ENCODE data around the gene ETHE1. TPM values are rescaled to one million over a fixed set of nuclear protein-coding genes. Genes with fewer than 3 reads are reported as not detected.
"Not testable (repeated sequence)": the region's sequence is repeated elsewhere in the genome, so short reads cannot be mapped to it uniquely, and the experiment has no call there.

The ETHE1 gene
- total RNA-seq, 1 experiment from 2014 or later, result 19.0 TPM

GRCh38 chr19:43548706-43549105 is 21.7 kb upstream of the ETHE1 start:
- Mint-ChIP-seq H3K27me3 (ENCODE audit: low read depth) (no peaks in the 10 kb centered on the region), H3K4me1 (no peaks in the 10 kb centered on the region), H3K27ac (no peak overlapping the region), H3K36me3 (peaks cover 38% of the 10 kb centered on the region), H3K4me3 (no peak overlapping the region), H3K9me3 (no peaks in the 10 kb centered on the region)
- no peak for ATAC-seq
- ChIA-PET CTCF (interaction anchor here (1.0 kb wide), 1 partner anchor 78 kb away, joined by 3 read pairs; no protein-coding TSS in a partner anchor), POLR2A (no interaction called here)
- TF ChIP-seq, protein P1, sequence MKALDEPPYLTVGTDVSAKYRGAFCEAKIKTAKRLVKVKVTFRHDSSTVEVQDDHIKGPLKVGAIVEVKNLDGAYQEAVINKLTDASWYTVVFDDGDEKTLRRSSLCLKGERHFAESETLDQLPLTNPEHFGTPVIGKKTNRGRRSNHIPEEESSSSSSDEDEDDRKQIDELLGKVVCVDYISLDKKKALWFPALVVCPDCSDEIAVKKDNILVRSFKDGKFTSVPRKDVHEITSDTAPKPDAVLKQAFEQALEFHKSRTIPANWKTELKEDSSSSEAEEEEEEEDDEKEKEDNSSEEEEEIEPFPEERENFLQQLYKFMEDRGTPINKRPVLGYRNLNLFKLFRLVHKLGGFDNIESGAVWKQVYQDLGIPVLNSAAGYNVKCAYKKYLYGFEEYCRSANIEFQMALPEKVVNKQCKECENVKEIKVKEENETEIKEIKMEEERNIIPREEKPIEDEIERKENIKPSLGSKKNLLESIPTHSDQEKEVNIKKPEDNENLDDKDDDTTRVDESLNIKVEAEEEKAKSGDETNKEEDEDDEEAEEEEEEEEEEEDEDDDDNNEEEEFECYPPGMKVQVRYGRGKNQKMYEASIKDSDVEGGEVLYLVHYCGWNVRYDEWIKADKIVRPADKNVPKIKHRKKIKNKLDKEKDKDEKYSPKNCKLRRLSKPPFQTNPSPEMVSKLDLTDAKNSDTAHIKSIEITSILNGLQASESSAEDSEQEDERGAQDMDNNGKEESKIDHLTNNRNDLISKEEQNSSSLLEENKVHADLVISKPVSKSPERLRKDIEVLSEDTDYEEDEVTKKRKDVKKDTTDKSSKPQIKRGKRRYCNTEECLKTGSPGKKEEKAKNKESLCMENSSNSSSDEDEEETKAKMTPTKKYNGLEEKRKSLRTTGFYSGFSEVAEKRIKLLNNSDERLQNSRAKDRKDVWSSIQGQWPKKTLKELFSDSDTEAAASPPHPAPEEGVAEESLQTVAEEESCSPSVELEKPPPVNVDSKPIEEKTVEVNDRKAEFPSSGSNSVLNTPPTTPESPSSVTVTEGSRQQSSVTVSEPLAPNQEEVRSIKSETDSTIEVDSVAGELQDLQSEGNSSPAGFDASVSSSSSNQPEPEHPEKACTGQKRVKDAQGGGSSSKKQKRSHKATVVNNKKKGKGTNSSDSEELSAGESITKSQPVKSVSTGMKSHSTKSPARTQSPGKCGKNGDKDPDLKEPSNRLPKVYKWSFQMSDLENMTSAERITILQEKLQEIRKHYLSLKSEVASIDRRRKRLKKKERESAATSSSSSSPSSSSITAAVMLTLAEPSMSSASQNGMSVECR (CRISPR knock-in tag; IDR thresholded peaks at IDR 0.05; ENCODE audit: borderline replicate concordance), result no peak
- no peak for TF ChIP-seq TEAD1 (CRISPR knock-in tag; IDR thresholded peaks at IDR 0.05)
- no peak for TF ChIP-seq CREB1 (CRISPR knock-in tag; IDR thresholded peaks at IDR 0.05)
- no peak for TF ChIP-seq EMX1 (CRISPR knock-in tag; IDR thresholded peaks at IDR 0.05)
- no peak for TF ChIP-seq NR2C2 (CRISPR knock-in tag; IDR thresholded peaks at IDR 0.05)
- TF ChIP-seq SMAD3 (CRISPR knock-in tag; IDR thresholded peaks at IDR 0.05; ENCODE audit: borderline replicate concordance), result no peak
- TF ChIP-seq KAT7 (CRISPR knock-in tag; IDR thresholded peaks at IDR 0.05; ENCODE audit: borderline replicate concordance), result no peak
- no peak for TF ChIP-seq SOX15 (CRISPR knock-in tag; IDR thresholded peaks at IDR 0.05)
- no peak for TF ChIP-seq NR1H2 (CRISPR knock-in tag; IDR thresholded peaks at IDR 0.05)
- no peak for TF ChIP-seq ZNF232 (CRISPR knock-in tag; IDR thresholded peaks at IDR 0.05)
- no peak for TF ChIP-seq E2F5 (CRISPR knock-in tag; IDR thresholded peaks at IDR 0.05)
- TF ChIP-seq ZNF121 (CRISPR knock-in tag; IDR thresholded peaks at IDR 0.05), result no peak
- no peak for TF ChIP-seq ATF6 (CRISPR knock-in tag; IDR thresholded peaks at IDR 0.05)
- no peak for TF ChIP-seq ZNF396 (CRISPR knock-in tag; IDR thresholded peaks at IDR 0.05; ENCODE audit: borderline replicate concordance)
- TF ChIP-seq ESRRA (CRISPR knock-in tag; IDR thresholded peaks at IDR 0.05; ENCODE audit: borderline replicate concordance), result no peak
- no peak for TF ChIP-seq JAZF1 (CRISPR knock-in tag; IDR thresholded peaks at IDR 0.05)
- TF ChIP-seq MXD4 (CRISPR knock-in tag; IDR thresholded peaks at IDR 0.05; ENCODE audit: borderline replicate concordance), result no peak
- no peak for TF ChIP-seq ELF4 (CRISPR knock-in tag; IDR thresholded peaks at IDR 0.05; ENCODE audit: low read depth)
- no peak for TF ChIP-seq CBFB (CRISPR knock-in tag; IDR thresholded peaks at IDR 0.05; ENCODE audit: low read depth)
- DNase-seq (ENCODE audit: low spot score), result no peak

DNA sequence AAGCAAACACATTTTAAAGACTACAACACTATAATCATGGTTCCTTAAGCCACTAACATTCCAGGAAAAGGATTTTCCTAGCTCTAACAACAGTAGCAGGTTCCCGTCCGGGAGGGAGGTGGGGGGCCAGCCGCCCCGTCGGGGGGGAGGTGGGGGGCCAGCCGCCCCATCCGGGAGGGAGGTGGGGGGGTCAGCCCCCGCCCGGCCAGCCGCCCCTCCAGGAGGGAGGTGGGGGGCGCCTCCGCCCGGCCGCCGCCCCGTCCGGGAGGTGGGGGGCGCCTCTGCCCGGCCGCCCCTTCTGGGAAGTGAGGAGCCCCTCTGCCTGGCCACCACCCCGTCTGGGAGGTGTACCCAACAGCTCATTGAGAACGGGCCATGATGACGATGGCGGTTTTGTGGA is 20.9 kb upstream of the ETHE1 start:
- CTCF ChIA-PET; H3K27ac Mint-ChIP-seq; H3K4me3 Mint-ChIP-seq; H3K27me3 Mint-ChIP-seq (ENCODE audit: low read depth); H3K9me3 Mint-ChIP-seq; POLR2A ChIA-PET; ATAC-seq; DNase-seq (ENCODE audit: low spot score); H3K4me1 Mint-ChIP-seq: not testable (repeated sequence)
- peaks cover 46% of the 10 kb centered on the region for H3K36me3 Mint-ChIP-seq

All from WTC11 (cell line).